H9 (cell line): ENCODE results near the gene AKR1C8. TPM values are rescaled to one million over a fixed set of nuclear protein-coding genes. Genes with fewer than 3 reads are reported as not detected.

ENCODE experiments used
- DNase-seq: peaks from one replicate; pipeline ENCODE4 v3.0.0-alpha.2; 2017
- H2AFZ ChIP-seq: one replicate; pipeline ENCODE4 v1.6.1; 2013; ENCODE audit warnings: mild to moderate bottlenecking, low read length, control low read depth, moderate library complexity
- H2AK5ac ChIP-seq: 2 replicates; pipeline ENCODE4 v1.6.1; 2013; ENCODE audit warnings: low read length, control low read depth, mixed read lengths; ENCODE audit not compliant: insufficient read length
- H2BK120ac ChIP-seq: one replicate; pipeline ENCODE4 v1.6.1; 2013; ENCODE audit warnings: low read depth, mild to moderate bottlenecking, low read length, control low read depth, inconsistent platforms; ENCODE audit not compliant: poor library complexity, severe bottlenecking
- H2BK12ac ChIP-seq: 2 replicates; pipeline ENCODE4 v1.6.1; 2013; ENCODE audit warnings: low read length, control low read depth, mixed read lengths, low read depth; ENCODE audit not compliant: insufficient read length
- H2BK15ac ChIP-seq: 2 replicates; pipeline ENCODE4 v1.6.1; 2013; ENCODE audit warnings: low read depth, low read length, control low read depth
- H2BK20ac ChIP-seq: one replicate; pipeline ENCODE4 v1.6.1; 2013; ENCODE audit warnings: low read depth, mild to moderate bottlenecking, low read length, control low read depth, inconsistent platforms; ENCODE audit not compliant: poor library complexity, severe bottlenecking
- H2BK5ac ChIP-seq: 2 replicates; pipeline ENCODE4 v1.6.1; 2013; ENCODE audit warnings: low read length, control low read depth, mixed read lengths; ENCODE audit not compliant: insufficient read length
- H3K14ac ChIP-seq: 2 replicates; pipeline ENCODE4 v1.6.1; 2013; ENCODE audit warnings: low read length, control low read depth; ENCODE audit not compliant: insufficient read depth
- H3K18ac ChIP-seq: 2 replicates; pipeline ENCODE4 v1.6.1; 2013; ENCODE audit warnings: low read depth, mild to moderate bottlenecking, mixed read lengths, low read length, control low read depth; ENCODE audit not compliant: insufficient read length
- H3K23ac ChIP-seq: 2 replicates; pipeline ENCODE4 v1.6.1; 2013; ENCODE audit warnings: low read length, control low read depth, mixed read lengths, low read depth; ENCODE audit not compliant: insufficient read length
- H3K23me2 ChIP-seq: 2 replicates; pipeline ENCODE4 v1.6.1; 2013; ENCODE audit warnings: low read depth, mild to moderate bottlenecking, mixed read lengths, low read length, control low read depth; ENCODE audit not compliant: insufficient read length, poor library complexity, severe bottlenecking
- H3K27ac ChIP-seq: 2 replicates; pipeline ENCODE4 v1.5.1; 2013; ENCODE audit warnings: low read length, control low read depth, mixed read lengths, low read depth; ENCODE audit not compliant: insufficient read length
- H3K27me3 ChIP-seq: 2 replicates; pipeline ENCODE4 v1.6.1; 2013; ENCODE audit warnings: low read length, control low read depth, inconsistent platforms; ENCODE audit not compliant: insufficient read depth
- H3K4ac ChIP-seq: 2 replicates; pipeline ENCODE4 v1.6.1; 2013; ENCODE audit warnings: low read depth, mild to moderate bottlenecking, control low read depth, inconsistent platforms, low read length, moderate library complexity
- H3K4me1 ChIP-seq: 2 replicates; pipeline ENCODE4 v1.6.1; 2013; ENCODE audit warnings: low read length, control low read depth, inconsistent platforms; ENCODE audit not compliant: insufficient read depth
- H3K4me2 ChIP-seq: 2 replicates; pipeline ENCODE4 v1.6.1; 2013; ENCODE audit warnings: low read length, control low read depth, mixed read lengths; ENCODE audit not compliant: insufficient read length, insufficient read depth
- H3K56ac ChIP-seq: 2 replicates; pipeline ENCODE4 v1.6.1; 2013; ENCODE audit warnings: low read depth, mild to moderate bottlenecking, mixed read lengths, low read length, control low read depth; ENCODE audit not compliant: insufficient read length
- H3K79me1 ChIP-seq: 2 replicates; pipeline ENCODE4 v1.6.1; 2013; ENCODE audit warnings: low read depth, mild to moderate bottlenecking, moderate library complexity, low read length, control low read depth, inconsistent platforms; ENCODE audit not compliant: insufficient read depth, poor library complexity, severe bottlenecking
- H3K79me2 ChIP-seq: 2 replicates; pipeline ENCODE4 v1.6.1; 2013; ENCODE audit warnings: low read length, control low read depth, inconsistent platforms; ENCODE audit not compliant: insufficient read depth
- H3K9ac ChIP-seq: 2 replicates; pipeline ENCODE4 v1.6.1; 2013; ENCODE audit warnings: low read length, control low read depth, mixed read lengths; ENCODE audit not compliant: insufficient read length; ENCODE audit errors: extremely low read depth
- H3K9me3 ChIP-seq: one replicate; pipeline ENCODE4 v1.6.1; 2013; ENCODE audit warnings: low read depth, low read length, inconsistent platforms; ENCODE audit not compliant: control insufficient read depth
- H3T11ph ChIP-seq: one replicate; pipeline ENCODE4 v1.6.1; 2013; ENCODE audit warnings: mild to moderate bottlenecking, low read length, control low read depth, inconsistent platforms
- H4K20me1 ChIP-seq: one replicate; pipeline ENCODE4 v1.6.1; 2013; ENCODE audit not compliant: control insufficient read depth, insufficient read length, insufficient read depth
- H4K5ac ChIP-seq: 2 replicates; pipeline ENCODE4 v1.6.1; 2013; ENCODE audit warnings: low read depth, mild to moderate bottlenecking, mixed read lengths, low read length, control low read depth; ENCODE audit not compliant: insufficient read length
- H4K8ac ChIP-seq: replicated peaks from 2 replicates; pipeline ENCODE4 v1.6.1; 2013; ENCODE audit warnings: low read length, control low read depth, mixed read lengths, low read depth; ENCODE audit not compliant: insufficient read length
- H4K91ac ChIP-seq: 2 replicates; pipeline ENCODE4 v1.6.1; 2013; ENCODE audit warnings: low read depth, mild to moderate bottlenecking, moderate library complexity, mixed read lengths, low read length, control low read depth; ENCODE audit not compliant: insufficient read length
- H3K27ac Mint-ChIP-seq, 3 experiments: 2 replicates in 2 of 3; 3 replicates in 1 of 3; pipeline ENCODE4 v1.8.0; 2020 to 2021; ENCODE audit warnings: mixed read lengths in 3 of 3, mild to moderate bottlenecking in 1 of 3, moderate library complexity in 1 of 3
- H3K27me3 Mint-ChIP-seq: 2 replicates; pipeline ENCODE4 v1.8.0; 2021; ENCODE audit warnings: low read depth, mild to moderate bottlenecking, moderate library complexity, mixed read lengths
- H3K36me3 Mint-ChIP-seq, 3 experiments: 2 replicates in 2 of 3; 3 replicates in 1 of 3; pipeline ENCODE4 v1.8.0; 2020 to 2021; ENCODE audit warnings: low read depth in 3 of 3, mixed read lengths in 3 of 3; ENCODE audit not compliant: insufficient read depth in 1 of 3
- H3K4me1 Mint-ChIP-seq, 2 experiments: 2 replicates each; pipeline ENCODE4 v1.8.0; 2020; ENCODE audit warnings: mixed read lengths in 2 of 2
- H3K4me3 Mint-ChIP-seq, 2 experiments: 2 replicates in 1 of 2; 3 replicates in 1 of 2; pipeline ENCODE4 v1.8.0; 2020 to 2021; ENCODE audit warnings: mild to moderate bottlenecking in 2 of 2, mixed read lengths in 2 of 2, moderate library complexity in 1 of 2
- H3K9me3 Mint-ChIP-seq, 2 experiments: 2 replicates in 1 of 2; 3 replicates in 1 of 2; pipeline ENCODE4 v1.8.0; 2020; ENCODE audit warnings: mild to moderate bottlenecking in 2 of 2, mixed read lengths in 2 of 2, moderate library complexity in 1 of 2
- WGBS: extraction: QIAGEN DNeasy Blood & Tissue Kit; methylation state at CpG from one replicate; pipeline ENCODE4 v1.1.7; 2013; ENCODE audit warnings: missing lambda C conversion rate, low lambda C conversion rate, mixed read lengths; ENCODE audit not compliant: insufficient read length; ENCODE audit errors: extremely low coverage; 5-methylcytosine and 5-hydroxymethylcytosine counted together
- total RNA-seq: library from RNA; stranded (reverse); gene quantifications from 2 replicates; pipeline ENCODE4 v1.2.1, GENCODE V29; 2021
- TF ChIP-seq, protein P1 (sequence below): fragments of 200-600 bp; sonication (generic); conservative IDR thresholded peaks from 3 replicates; pipeline ENCODE4 v1.8.0; 2021; ENCODE audit warnings: antibody characterized with exemption, mild to moderate bottlenecking

The AKR1C8 gene
- total RNA-seq, 1 experiment from 2014 or later = not detected

GRCh38 chr10:5135581-5135980, 49.4 kb downstream of the AKR1C8 start:
- Histone ChIP-seq H3K79me1 (no peaks in the 10 kb centered on the region), H3K56ac (no peak overlapping the region), H3K23me2 (no peaks in the 10 kb centered on the region), H2AFZ (no peak overlapping the region), H2BK20ac (no peak overlapping the region), H2BK12ac (no peak overlapping the region), H3K4ac (no peak overlapping the region), H4K5ac (no peak overlapping the region), H2BK15ac (no peak overlapping the region), H3K23ac (no peak overlapping the region), H4K8ac (no peak overlapping the region), H3K9ac (no peak overlapping the region), H3K27me3 (no peaks in the 10 kb centered on the region), H2BK5ac (no peak overlapping the region), H3K9me3 (no peaks in the 10 kb centered on the region), H2BK120ac (no peak overlapping the region), H4K91ac (no peak overlapping the region), H3K27ac (no peak overlapping the region), H3K79me2 (no peaks in the 10 kb centered on the region), H3K14ac (no peak overlapping the region), H3K4me1 (no peaks in the 10 kb centered on the region), H3K4me2 (no peak overlapping the region), H2AK5ac (no peak overlapping the region), H3T11ph (no peak overlapping the region), H4K20me1 (no peaks in the 10 kb centered on the region), H3K18ac (no peak overlapping the region)
- Mint-ChIP-seq H3K27me3 (no peaks in the 10 kb centered on the region; the same call in 1 of the 2 replicates), H3K4me1 (no peaks in the 10 kb centered on the region), H3K4me3 (no peak overlapping the region), H3K9me3 (peaks cover 73 to 87% of the 10 kb centered on the region in 2 experiments), H3K27ac (no peak overlapping the region), H3K36me3 (peaks cover 5 to 10% (median 9%) of the 10 kb centered on the region in 3 experiments; a peak in 5 of 7 replicates)
- WGBS = no CpG with 5 or more reads among the region's 2 CpGs
- TF ChIP-seq, protein P1, sequence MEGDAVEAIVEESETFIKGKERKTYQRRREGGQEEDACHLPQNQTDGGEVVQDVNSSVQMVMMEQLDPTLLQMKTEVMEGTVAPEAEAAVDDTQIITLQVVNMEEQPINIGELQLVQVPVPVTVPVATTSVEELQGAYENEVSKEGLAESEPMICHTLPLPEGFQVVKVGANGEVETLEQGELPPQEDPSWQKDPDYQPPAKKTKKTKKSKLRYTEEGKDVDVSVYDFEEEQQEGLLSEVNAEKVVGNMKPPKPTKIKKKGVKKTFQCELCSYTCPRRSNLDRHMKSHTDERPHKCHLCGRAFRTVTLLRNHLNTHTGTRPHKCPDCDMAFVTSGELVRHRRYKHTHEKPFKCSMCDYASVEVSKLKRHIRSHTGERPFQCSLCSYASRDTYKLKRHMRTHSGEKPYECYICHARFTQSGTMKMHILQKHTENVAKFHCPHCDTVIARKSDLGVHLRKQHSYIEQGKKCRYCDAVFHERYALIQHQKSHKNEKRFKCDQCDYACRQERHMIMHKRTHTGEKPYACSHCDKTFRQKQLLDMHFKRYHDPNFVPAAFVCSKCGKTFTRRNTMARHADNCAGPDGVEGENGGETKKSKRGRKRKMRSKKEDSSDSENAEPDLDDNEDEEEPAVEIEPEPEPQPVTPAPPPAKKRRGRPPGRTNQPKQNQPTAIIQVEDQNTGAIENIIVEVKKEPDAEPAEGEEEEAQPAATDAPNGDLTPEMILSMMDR = no peak
- no peak for DNase-seq
